ENCODE data around the gene SCAPER.

- no peak for TF ChIP-seq CTCF (IDR thresholded peaks at IDR 0.05 in 2 of 3, conservative IDR thresholded peaks at IDR 0.05 in 1 of 3; ENCODE audit: control insufficient read depth in 2 of 3, extremely low read depth in 1 of 3, insufficient read depth in 1 of 3, low read depth in 3 of 3, low read length in 3 of 3)
- no peak for TF ChIP-seq LARP7 (IDR thresholded peaks at IDR 0.05)
- no peak for TF ChIP-seq EZH2 (IDR thresholded peaks at IDR 0.05; ENCODE audit: borderline replicate concordance, control insufficient read depth, low read depth, low read length)
- TF ChIP-seq ATF3 (IDR thresholded peaks at IDR 0.05; ENCODE audit: borderline replicate concordance, extremely low read depth, low read depth, low read length), result no peak
- no peak for TF ChIP-seq CBFB (IDR thresholded peaks at IDR 0.05; ENCODE audit: low read depth)
- TF ChIP-seq GABPA (IDR thresholded peaks at IDR 0.05; ENCODE audit: low read depth), result no peak
- no peak for TF ChIP-seq ZNF207 (IDR thresholded peaks at IDR 0.05; ENCODE audit: borderline replicate concordance)
- TF ChIP-seq TCF7 (IDR thresholded peaks at IDR 0.05; ENCODE audit: borderline replicate concordance), result no peak
- TF ChIP-seq NFXL1 (IDR thresholded peaks at IDR 0.05; ENCODE audit: borderline replicate concordance), result no peak
- no peak for TF ChIP-seq POLR2AphosphoS2 (IDR thresholded peaks at IDR 0.05; ENCODE audit: low read depth, low read length)
- no peak for TF ChIP-seq MAX (IDR thresholded peaks at IDR 0.05; ENCODE audit: low read depth, low read length)
- TF ChIP-seq BHLHE40 (IDR thresholded peaks at IDR 0.05; ENCODE audit: borderline replicate concordance in 1 of 2, low read depth in 2 of 2, low read length in 1 of 2), result no peak
- TF ChIP-seq NRF1 (conservative IDR thresholded peaks at IDR 0.05; ENCODE audit: low read depth, low read length), result no peak
These were observed 174.9 kb downstream of the SCAPER start for GRCh38 chr15:76730262-76730661.

Data from GM12878 (cell line).